Stimulated activated CD4-positive, alpha-beta T cell treated with anti-CD3 and anti-CD28 coated beads, Interleukin-15, amount 100 ng/mL, for 1 hour (primary cell): ENCODE data around the gene RAP2B.
"Not testable (repeated sequence)": the region's sequence is repeated elsewhere in the genome, so short reads cannot be mapped to it uniquely, and the experiment has no call there.

ENCODE experiments used
- DNase-seq, 2 donors: peaks; one replicate each; pipeline ENCODE4 v3.0.0-alpha.2; 2020; ENCODE audit warnings: low read depth in 1 of 2, low spot score in 1 of 2

Gene RAP2B

GRCh38 chr3:153192327-153192726 is 30.3 kb downstream of the RAP2B start:
- no peak for DNase-seq

GRCh38 chr3:153193786-153194476 is 31.9 kb downstream of the RAP2B start:
- not testable (repeated sequence) for DNase-seq

- no peak for DNase-seq
Observed at GRCh38 chr3:153195349-153195879, 33.4 kb downstream of the RAP2B start.

- no peak for DNase-seq
Observed at GRCh38 chr3:153209596-153209995, 47.6 kb downstream of the RAP2B start.

- no peak for DNase-seq
Observed at GRCh38 chr3:153210146-153210545, 48.1 kb downstream of the RAP2B start.

- no peak for DNase-seq
Observed at GRCh38 chr3:153210660-153211059, 48.6 kb downstream of the RAP2B start.

- no peak for DNase-seq
Observed at GRCh38 chr3:153215497-153215896, 53.5 kb downstream of the RAP2B start.

- no peak for DNase-seq
Observed at GRCh38 chr3:153215966-153216365, 53.9 kb downstream of the RAP2B start.

GRCh38 chr3:153216928-153217327 is 54.9 kb downstream of the RAP2B start:
- no peak for DNase-seq

- no peak for DNase-seq
Observed at GRCh38 chr3:153219146-153219545, 57.1 kb downstream of the RAP2B start.
